MM.1S (cell line): Measurements from ENCODE around the gene ID2.

ENCODE experiments used
- DNase-seq: peaks from one replicate; pipeline ENCODE4 v3.0.0-alpha.2; 2015
- H2AFZ ChIP-seq: fragments of 300-600 bp; sonication (generic); 2 replicates; pipeline ENCODE4 v1.6.0; 2016; ENCODE audit warnings: antibody characterized with exemption, low read length
- H3F3A ChIP-seq: fragments of 300-600 bp; sonication (generic); 2 replicates; pipeline ENCODE4 v1.6.1; 2016; ENCODE audit warnings: mild to moderate bottlenecking, antibody characterized with exemption, low read length, moderate library complexity, mixed read lengths; ENCODE audit not compliant: insufficient read depth
- H3K27ac ChIP-seq: fragments of 300-600 bp; sonication (generic); 2 replicates; pipeline ENCODE4 v1.5.1; 2016; ENCODE audit warnings: mild to moderate bottlenecking, low read length
- H3K27me3 ChIP-seq: fragments of 300-600 bp; sonication (generic); replicated peaks from 2 replicates; pipeline ENCODE4 v1.6.0; 2016; ENCODE audit warnings: low read length; ENCODE audit not compliant: insufficient read depth
- H3K36me3 ChIP-seq: fragments of 300-600 bp; sonication (generic); replicated peaks from 2 replicates; pipeline ENCODE4 v1.6.1; 2016; ENCODE audit warnings: mild to moderate bottlenecking, low read length, mixed read lengths; ENCODE audit not compliant: insufficient read depth
- H3K4me1 ChIP-seq: fragments of 300-600 bp; sonication (generic); 2 replicates; pipeline ENCODE4 v1.6.1; 2016; ENCODE audit warnings: low read length, mixed read lengths
- H3K4me2 ChIP-seq: fragments of 300-600 bp; sonication (generic); 2 replicates; pipeline ENCODE4 v1.6.0; 2016; ENCODE audit warnings: low read depth, low read length
- H3K4me3 ChIP-seq: fragments of 300-600 bp; sonication (generic); 2 replicates; pipeline ENCODE4 v1.5.1; 2016; ENCODE audit warnings: low read length, mixed read lengths
- H3K79me2 ChIP-seq: fragments of 300-600 bp; sonication (generic); 2 replicates; pipeline ENCODE4 v1.6.1; 2016; ENCODE audit warnings: mixed run types, low read length, mixed read lengths
- H3K9ac ChIP-seq: fragments of 300-600 bp; sonication (generic); 2 replicates; pipeline ENCODE4 v1.6.1; 2016; ENCODE audit warnings: low read length, mixed read lengths
- H3K9me2 ChIP-seq: fragments of 300-600 bp; sonication (generic); replicated peaks from 2 replicates; pipeline ENCODE4 v1.6.1; 2016; ENCODE audit warnings: mild to moderate bottlenecking, low read length, mixed read lengths; ENCODE audit not compliant: insufficient read depth
- H3K9me3 ChIP-seq: fragments of 300-600 bp; sonication (generic); replicated peaks from 2 replicates; pipeline ENCODE4 v1.6.1; 2016; ENCODE audit warnings: mild to moderate bottlenecking, low read length, mixed read lengths; ENCODE audit not compliant: insufficient read depth
- H4K20me1 ChIP-seq: fragments of 300-600 bp; sonication (generic); 2 replicates; pipeline ENCODE4 v1.6.1; 2016; ENCODE audit warnings: mild to moderate bottlenecking, low read length, moderate library complexity, mixed read lengths; ENCODE audit not compliant: insufficient read depth
- CTCF ChIP-seq: fragments of 300-600 bp; sonication (generic); IDR thresholded peaks from 2 replicates; pipeline ENCODE4 v1.5.1; 2016; ENCODE audit warnings: antibody characterized with exemption, low read length, mixed read lengths
- EZH2 ChIP-seq: fragments of 300-600 bp; sonication (generic); optimal IDR thresholded peaks from 2 replicates; pipeline ENCODE3; 2017; ENCODE audit warnings: low read depth, mild to moderate bottlenecking, antibody characterized with exemption, low read length, mixed read lengths
- EZH2phosphoT487 ChIP-seq: fragments of 300-600 bp; sonication (generic); IDR thresholded peaks from 2 replicates; pipeline ENCODE4 v1.6.1; 2018; ENCODE audit warnings: antibody characterized with exemption, low read length

ID2 gene

GRCh38 chr2:8661736-8662135 lies 20.1 kb upstream of the ID2 start:
- H3K9me3 ChIP-seq, result no peaks in the 10 kb centered on the region
- DNase-seq, result no peak
- H3K4me3 ChIP-seq, result no peak overlapping the region
- no peaks in the 10 kb centered on the region for H3K79me2 ChIP-seq
- no peaks in the 10 kb centered on the region for H3K27me3 ChIP-seq
- no peaks in the 10 kb centered on the region for H3K4me1 ChIP-seq
- H2AFZ ChIP-seq, result no peak overlapping the region
- H3K9me2 ChIP-seq, result no peaks in the 10 kb centered on the region
- no peak overlapping the region for H3K27ac ChIP-seq
- TF ChIP-seq EZH2, result no peak
- TF ChIP-seq CTCF, result no peak
- TF ChIP-seq EZH2phosphoT487, result no peak
- no peaks in the 10 kb centered on the region for H3F3A ChIP-seq
- H4K20me1 ChIP-seq, result no peaks in the 10 kb centered on the region
- H3K4me2 ChIP-seq, result no peak overlapping the region
- H3K36me3 ChIP-seq, result no peaks in the 10 kb centered on the region
- no peak overlapping the region for H3K9ac ChIP-seq

GRCh38 chr2:8662239-8662879 lies 19.5 kb upstream of the ID2 start:
- H3K4me1 ChIP-seq, result no peaks in the 10 kb centered on the region
- H3K27ac ChIP-seq, result no peak overlapping the region
- H2AFZ ChIP-seq, result no peak overlapping the region
- no peaks in the 10 kb centered on the region for H3K9me3 ChIP-seq
- TF ChIP-seq EZH2 (no peak), EZH2phosphoT487 (no peak), CTCF (no peak)
- DNase-seq, result no peak
- no peak overlapping the region for H3K4me2 ChIP-seq
- no peaks in the 10 kb centered on the region for H3K36me3 ChIP-seq
- no peaks in the 10 kb centered on the region for H4K20me1 ChIP-seq
- H3F3A ChIP-seq, result no peaks in the 10 kb centered on the region
- no peaks in the 10 kb centered on the region for H3K27me3 ChIP-seq
- H3K9me2 ChIP-seq, result no peaks in the 10 kb centered on the region
- H3K9ac ChIP-seq, result no peak overlapping the region
- H3K4me3 ChIP-seq, result no peak overlapping the region
- no peaks in the 10 kb centered on the region for H3K79me2 ChIP-seq

- TF ChIP-seq CTCF (no peak), EZH2 (no peak), EZH2phosphoT487 (no peak)
- DNase-seq, result no peak
- Histone ChIP-seq H3K27ac (no peak overlapping the region), H3K9ac (no peak overlapping the region), H3K9me3 (no peaks in the 10 kb centered on the region), H4K20me1 (no peaks in the 10 kb centered on the region), H3K4me3 (no peak overlapping the region), H3K27me3 (no peaks in the 10 kb centered on the region), H3K36me3 (no peaks in the 10 kb centered on the region), H3K4me2 (no peak overlapping the region), H3F3A (no peaks in the 10 kb centered on the region), H3K4me1 (no peaks in the 10 kb centered on the region), H3K9me2 (no peaks in the 10 kb centered on the region), H3K79me2 (no peaks in the 10 kb centered on the region), H2AFZ (no peak overlapping the region)
Observed at GRCh38 chr2:8663997-8664396, 17.9 kb upstream of the ID2 start.
